Retinal pigment epithelial cell (primary cell): Measurements from ENCODE around the gene DIP2C.

Experiments
- DNase-seq: peaks from one replicate; pipeline ENCODE4 v3.0.0-alpha.2; 2010; ENCODE audit warnings: low read depth
- H3K4me3 ChIP-seq: 2 replicates; pipeline ENCODE4 v1.5.1; 2011; ENCODE audit warnings: mild to moderate bottlenecking, low read length, control low read depth, moderate library complexity
- TF ChIP-seq, protein P1 (sequence below): conservative IDR thresholded peaks from 2 replicates; pipeline ENCODE4 v1.5.1; 2011; ENCODE audit warnings: low read depth, low read length, control low read depth, inconsistent platforms

Gene DIP2C

DNA sequence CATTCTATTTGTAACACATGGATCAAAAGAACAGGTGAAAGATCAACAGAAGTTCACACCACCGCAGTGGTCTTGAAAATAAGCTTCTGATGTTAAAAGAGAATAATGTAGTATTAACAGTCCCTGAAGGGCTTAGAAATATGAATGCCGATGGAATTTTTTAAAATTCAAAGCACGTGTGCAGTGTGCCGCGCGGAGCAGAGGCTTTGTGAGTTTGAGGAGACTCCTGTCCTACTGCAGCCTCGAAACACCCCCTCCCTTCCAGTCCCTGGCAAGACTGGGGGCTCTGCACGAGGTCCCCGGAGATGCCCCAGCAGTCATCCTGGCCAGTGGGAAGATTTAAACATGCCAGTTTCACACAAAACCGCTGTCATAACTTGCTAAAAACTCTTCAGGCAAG is 196.6 kb downstream of the DIP2C start:
- no peak for DNase-seq
- TF ChIP-seq, protein P1, sequence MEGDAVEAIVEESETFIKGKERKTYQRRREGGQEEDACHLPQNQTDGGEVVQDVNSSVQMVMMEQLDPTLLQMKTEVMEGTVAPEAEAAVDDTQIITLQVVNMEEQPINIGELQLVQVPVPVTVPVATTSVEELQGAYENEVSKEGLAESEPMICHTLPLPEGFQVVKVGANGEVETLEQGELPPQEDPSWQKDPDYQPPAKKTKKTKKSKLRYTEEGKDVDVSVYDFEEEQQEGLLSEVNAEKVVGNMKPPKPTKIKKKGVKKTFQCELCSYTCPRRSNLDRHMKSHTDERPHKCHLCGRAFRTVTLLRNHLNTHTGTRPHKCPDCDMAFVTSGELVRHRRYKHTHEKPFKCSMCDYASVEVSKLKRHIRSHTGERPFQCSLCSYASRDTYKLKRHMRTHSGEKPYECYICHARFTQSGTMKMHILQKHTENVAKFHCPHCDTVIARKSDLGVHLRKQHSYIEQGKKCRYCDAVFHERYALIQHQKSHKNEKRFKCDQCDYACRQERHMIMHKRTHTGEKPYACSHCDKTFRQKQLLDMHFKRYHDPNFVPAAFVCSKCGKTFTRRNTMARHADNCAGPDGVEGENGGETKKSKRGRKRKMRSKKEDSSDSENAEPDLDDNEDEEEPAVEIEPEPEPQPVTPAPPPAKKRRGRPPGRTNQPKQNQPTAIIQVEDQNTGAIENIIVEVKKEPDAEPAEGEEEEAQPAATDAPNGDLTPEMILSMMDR = no peak
- no peak overlapping the region for H3K4me3 ChIP-seq

DNA sequence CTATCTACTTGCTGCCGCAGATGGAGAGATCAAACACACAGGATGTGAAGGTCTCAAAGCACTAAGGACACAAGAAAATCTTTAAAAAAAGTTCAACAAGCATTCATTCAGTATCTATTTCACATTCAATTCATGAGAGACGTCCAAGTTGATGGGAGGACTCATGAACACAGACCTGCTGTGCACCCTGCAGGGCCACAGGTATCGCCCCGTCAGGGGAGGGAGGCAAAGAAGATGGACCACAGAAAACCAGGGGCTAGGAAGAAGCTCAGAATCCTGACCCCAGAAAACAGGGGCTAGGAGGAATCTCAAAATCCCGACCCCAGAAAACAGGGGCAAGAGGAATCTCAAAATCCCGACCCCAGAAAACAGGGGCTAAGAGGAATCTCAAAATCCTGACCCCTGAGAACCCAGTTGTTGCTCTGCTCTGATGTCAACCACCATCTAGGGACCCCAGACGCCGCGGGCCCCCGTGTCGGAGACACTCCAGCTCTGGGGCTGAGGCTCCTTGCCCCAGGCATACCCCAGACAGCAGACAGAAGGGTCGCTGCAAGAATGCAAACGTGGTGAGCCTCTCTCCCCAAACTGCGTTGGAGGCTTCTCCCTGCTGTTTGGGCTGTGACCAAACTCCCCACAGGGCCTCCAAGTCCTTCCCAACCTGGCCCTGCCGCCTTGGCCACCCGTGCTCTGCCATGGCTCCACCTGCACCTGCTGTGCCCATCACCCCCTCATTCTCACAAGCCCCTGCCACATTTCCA is 197.6 kb downstream of the DIP2C start:
- TF ChIP-seq, protein P1 = no peak
- H3K4me3 ChIP-seq = no peak overlapping the region
- DNase-seq = no peak

DNA sequence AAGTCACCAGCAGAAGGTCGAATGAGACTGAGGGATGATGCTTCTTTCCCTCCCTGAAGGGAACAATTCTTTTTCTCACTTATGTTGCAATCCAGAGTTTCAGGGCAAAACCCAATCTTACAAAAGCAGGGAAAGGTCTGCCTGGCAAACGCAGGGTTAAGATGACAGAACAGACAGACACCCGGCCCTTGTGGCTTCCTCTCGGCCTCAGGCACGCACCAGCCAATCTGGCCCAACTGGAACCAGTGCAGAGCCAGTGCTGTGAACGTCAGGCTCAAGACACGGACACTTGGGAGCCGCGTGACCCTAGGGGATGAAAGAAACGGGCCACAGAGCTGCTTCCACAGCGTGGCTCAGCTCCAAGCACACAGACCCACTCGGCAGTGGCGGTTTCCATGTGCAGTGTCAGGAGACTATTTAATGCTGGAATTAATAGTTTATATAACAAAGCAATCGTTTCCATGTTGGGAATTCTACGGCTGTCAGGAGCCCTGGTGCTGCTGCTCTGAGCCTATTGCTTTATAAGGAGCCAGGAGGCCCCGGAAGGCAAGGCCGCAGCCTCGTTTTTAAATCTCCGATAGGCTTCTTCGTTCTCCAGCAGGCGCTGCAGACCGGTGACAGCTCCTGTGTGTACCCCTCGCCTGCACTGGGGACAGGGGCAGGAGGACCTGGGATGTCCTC is 198.4 kb downstream of the DIP2C start:
- TF ChIP-seq, protein P1 = no peak
- H3K4me3 ChIP-seq = no peak overlapping the region
- DNase-seq = no peak

DNA sequence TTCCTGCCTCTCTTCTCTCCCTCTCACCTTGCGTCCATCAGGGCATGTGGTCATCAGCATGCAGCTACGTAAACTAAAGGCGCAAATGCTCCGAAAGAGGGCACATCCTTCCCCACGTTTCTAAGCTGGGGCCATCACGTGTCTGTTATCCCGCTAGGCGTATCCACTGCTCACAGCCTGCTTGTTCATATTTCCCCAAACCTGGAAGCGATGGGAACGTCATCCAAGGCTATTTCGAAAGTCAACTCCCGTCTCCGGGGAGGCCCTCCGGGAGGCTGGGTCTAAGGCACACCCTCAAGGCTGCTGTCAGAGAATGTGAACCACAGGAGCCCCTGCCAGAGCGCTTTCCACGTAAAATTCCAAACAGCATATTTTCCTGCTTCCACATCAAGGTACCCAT is 199.2 kb downstream of the DIP2C start:
- TF ChIP-seq, protein P1 = no peak
- H3K4me3 ChIP-seq = no peak overlapping the region
- DNase-seq = no peak

DNA sequence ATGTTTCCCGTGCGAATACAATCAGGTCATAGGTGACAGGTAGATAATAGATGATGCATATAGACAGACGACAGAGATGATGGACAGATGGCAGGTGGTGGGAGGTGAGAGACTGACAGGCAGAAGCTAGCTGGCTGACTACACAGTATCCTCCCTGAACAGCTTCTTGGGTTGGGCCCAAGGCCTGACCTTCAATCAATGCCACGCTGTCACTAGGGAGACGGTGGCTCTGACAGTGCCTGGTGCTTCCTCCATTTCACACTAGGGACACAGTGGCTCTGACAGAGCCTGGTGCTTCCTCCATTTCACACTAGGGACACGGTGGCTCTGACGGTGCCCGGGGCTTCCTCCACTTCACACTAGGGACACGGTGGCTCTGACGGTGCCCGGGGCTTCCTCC is 200.1 kb downstream of the DIP2C start:
- TF ChIP-seq, protein P1 = no peak
- no peak for DNase-seq
- H3K4me3 ChIP-seq = no peak overlapping the region

DNA sequence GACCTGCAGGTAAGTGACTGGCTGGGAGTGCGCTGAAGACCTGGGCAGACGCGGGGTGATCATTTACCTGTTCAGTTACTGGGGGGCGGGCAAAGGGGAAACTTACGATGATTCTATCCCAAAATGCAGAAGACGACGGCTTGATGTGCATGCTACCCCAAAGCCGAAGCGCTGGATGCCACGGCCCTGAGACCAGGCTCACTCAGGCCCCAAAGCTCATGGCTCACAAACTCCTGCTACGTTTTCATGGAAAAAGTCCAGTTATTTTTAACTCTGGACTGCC is 200.6 kb downstream of the DIP2C start:
- no peak overlapping the region for H3K4me3 ChIP-seq
- TF ChIP-seq, protein P1 = no peak
- no peak for DNase-seq
